ENCODE data around the gene GLCE. TPM values are rescaled to one million over a fixed set of nuclear protein-coding genes. Genes with fewer than 3 reads are reported as not detected.
A peak's percentile ranks its signal among the peaks of the same experiment; 100 is the strongest.
"Not testable (repeated sequence)": the region's sequence is repeated elsewhere in the genome, so short reads cannot be mapped to it uniquely, and the experiment has no call there.

GLCE gene
- total RNA-seq, 1 donor from 2014 or later = 16.5 TPM

DNA sequence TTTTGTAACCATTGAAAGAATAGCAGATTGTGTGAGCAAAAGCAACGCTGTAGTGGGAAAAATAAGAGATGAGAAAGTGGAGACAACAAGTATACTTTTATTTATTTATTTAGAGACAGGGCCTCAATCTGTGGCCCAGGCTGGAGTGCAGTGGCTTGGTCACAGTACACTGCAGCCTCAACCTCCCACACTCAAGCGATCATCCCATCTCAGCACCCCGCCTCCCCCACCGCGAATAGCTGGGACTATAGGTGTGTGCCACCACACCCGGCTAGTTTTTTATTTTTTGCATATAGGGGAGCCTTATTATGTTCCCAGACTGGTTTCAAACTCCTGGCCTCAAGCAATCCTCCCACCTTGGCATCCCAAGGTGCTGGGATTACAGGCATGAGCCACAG is 1.6 kb upstream of the GLCE start:
- no peak for DNase-seq (ENCODE audit: low read depth)

- no peak for DNase-seq (ENCODE audit: low read depth)
Observed at GRCh38 chr15:69159805-69160140, 662 bp upstream of the GLCE start.

DNA sequence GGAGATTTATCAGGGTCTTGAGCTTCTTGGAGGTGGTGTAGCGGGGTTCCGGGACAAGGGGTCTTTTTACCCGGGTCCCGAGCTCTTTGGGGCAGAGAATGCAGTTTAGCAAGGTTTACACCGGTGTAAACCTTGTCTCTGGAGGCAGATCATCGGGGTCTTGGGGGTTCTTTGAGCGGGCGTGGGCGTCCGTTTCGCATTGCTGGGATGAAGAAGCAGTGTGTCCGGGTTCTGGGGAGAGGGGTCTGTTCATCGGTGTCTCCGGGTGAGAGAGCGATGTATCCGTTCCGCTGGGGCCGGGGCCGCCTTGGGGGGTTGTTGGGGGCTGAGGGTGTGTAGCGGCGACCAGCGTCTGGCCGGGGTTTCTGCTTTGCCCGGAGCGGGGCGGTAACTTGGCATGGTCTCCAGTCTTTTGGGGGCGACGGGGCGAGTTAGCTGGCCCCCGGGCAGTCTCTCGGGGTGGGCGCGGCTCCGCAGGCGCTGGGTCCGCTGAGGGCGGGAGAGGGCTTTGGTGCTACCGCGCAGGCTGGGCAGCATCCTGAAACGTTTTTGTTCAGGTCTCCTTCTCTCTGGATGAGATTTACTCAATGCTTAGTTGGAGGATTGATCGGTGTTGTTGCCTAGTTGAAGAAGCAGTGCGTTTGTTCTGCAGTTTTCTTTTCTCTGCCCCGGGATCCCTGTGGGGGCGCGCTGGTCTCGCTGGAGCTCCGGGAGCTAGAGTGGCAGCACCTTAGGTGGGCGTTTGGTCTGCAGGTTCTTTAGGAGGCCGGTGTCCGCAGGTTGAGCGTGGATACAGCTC is 843 bp downstream of the GLCE start:
- peak; percentile 43 for DNase-seq (ENCODE audit: low read depth)

DNA sequence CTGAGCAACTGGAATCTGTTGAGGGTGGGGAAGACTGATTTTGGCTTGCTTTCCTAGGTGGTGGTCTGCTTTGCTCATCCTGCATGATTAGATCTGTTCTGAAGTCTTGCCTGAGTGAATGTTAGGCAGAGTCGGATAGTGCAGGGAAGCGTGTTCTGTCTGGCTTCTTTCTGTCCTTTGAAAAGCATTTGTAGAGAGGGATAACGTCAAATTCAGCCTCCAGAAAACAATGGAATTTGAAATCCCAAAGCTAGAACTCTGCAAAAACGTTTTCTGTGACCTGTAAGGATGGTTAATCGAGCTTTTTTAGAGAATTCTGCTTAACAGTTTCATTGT is 1.4 kb downstream of the GLCE start:
- DNase-seq (ENCODE audit: low read depth) = peak; percentile 4

DNA sequence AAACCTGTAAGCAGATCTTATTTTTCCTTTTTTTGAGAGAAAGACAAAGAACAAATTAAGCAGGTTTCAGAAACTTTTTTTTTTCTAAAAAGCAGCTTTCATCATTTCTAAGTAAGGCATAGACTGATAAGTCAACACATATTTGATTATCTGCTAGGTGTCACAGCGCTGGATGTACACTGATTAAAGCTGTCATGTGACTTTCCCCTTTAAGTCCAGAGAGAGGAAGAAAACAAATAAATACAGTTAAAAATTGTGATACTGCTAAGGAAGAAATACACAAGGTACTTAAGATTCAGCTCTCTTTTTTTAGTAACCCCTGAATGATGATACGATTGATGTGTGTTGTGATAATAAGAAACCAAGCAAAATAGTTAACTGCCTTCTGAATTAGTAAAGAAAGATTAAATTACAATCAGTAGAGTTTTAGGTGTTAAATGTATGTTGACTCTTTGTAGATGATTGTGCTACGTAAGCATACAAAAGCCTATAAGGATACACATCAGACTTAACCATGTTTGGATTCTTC is 2.8 kb downstream of the GLCE start:
- DNase-seq (ENCODE audit: low read depth) = no peak

DNA sequence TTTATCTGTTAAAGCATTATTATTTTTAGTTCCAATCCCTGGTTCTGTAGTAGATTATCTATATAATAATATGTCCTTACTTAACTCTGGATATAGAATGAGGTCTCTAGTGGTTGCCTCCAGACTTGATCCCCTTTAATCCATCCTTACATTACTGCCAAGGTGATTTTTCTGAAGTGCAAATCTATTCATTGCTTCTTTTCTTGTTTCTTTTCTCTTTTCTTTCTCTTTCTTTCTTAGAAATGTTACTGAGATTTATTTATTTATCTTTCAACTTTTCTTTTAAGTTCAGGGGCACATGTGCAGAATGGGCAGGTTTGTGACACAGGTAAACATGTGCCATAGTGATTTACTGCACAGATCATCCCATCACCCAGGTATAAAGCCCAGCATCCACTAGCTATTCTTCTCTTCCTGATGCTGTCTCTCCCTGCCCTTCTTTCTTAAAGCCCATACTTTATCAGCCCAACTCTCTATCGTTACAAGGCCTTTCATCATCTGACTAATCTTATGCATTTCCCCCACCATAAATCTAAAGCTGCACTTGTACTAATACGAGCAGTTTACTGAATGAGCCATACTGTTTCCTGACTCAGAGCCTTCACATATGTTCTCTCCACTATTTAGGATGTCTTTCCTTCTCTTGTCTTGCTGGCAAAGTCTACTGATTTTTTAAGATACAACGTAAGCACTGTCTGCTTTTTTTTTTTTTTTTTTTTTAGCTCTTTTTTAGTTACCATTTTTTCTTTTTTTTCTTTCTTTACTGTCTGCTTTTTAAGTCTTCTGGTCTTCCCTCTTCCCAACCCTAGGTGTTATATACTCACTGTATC is 4.6 kb downstream of the GLCE start:
- no peak for DNase-seq (ENCODE audit: low read depth)

- DNase-seq (ENCODE audit: low read depth) = no peak
Observed at GRCh38 chr15:69165637-69166025, 5.2 kb downstream of the GLCE start.

DNA sequence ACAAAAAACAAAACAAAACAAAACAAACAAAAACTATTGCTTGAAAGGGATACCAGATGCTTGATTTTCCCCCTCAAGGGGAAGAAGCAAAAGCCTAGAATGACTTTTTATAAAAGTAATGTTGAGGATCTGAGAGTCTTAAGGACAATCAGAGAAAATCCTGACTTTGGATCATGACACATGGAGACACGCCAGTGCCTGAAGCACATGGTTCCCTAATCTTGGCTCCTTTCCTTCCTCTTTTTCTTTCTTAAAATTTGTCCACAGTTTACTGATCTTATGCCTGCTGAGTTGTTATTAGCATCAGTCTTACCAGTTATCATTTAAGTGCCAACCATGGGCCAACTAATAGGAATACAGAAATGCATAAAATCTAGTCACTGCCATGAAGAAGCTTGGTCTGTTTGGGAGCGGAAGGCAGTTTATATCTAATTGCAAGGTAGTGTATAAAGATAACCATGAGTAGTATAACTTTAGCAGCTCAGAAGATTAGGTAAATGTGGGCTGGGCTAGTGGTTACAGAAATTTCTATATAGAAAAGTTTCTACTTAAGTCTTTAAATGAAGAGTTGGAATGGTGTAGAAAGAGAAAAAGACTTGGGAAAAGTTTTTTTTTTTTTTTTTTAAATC is 6.9 kb downstream of the GLCE start:
- no peak for DNase-seq (ENCODE audit: low read depth)

GRCh38 chr15:69168361-69168760 is 7.9 kb downstream of the GLCE start:
- DNase-seq (ENCODE audit: low read depth) = not testable (repeated sequence)

DNA sequence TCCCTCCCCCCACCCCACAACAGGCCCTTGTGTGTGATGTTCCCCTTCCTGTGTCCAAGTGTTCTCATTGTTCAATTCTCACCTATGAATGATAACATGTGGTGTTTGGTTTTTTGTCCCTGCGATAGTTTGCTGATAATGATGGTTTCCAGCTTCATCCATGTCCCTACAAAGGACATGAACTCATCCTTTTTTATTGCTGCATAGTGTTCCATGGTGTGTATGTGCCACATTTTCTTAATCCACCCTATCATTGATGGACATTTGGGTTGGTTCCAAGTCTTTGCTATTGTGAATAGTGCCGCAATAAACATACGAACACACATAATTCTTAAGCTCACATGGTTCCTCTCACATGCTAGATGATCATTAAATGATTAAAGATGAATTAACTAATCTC is 9.1 kb downstream of the GLCE start:
- not testable (repeated sequence) for DNase-seq (ENCODE audit: low read depth)

- DNase-seq (ENCODE audit: low read depth) = no peak
Observed at GRCh38 chr15:69170597-69170996, 10.2 kb downstream of the GLCE start.

DNA sequence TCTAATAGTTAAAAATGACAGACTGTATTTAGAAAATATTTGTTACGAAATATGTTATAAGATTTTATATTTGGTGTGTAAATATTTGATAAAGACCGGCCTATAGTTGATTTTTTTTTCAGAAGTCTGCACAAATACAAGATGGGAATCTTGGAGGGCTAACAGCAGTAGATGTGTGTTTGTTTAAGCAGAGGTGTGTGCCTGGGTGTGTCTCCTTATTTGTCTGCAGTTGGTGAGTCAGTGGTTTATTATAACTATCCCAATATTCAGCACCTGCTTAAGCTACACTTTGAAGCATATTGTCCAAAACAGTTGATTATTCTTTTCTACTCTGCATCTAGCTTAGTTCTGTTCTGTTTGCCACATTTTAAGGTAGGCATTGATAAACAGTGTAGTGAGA is 12.4 kb downstream of the GLCE start:
- DNase-seq (ENCODE audit: low read depth) = peak; percentile 11

DNA sequence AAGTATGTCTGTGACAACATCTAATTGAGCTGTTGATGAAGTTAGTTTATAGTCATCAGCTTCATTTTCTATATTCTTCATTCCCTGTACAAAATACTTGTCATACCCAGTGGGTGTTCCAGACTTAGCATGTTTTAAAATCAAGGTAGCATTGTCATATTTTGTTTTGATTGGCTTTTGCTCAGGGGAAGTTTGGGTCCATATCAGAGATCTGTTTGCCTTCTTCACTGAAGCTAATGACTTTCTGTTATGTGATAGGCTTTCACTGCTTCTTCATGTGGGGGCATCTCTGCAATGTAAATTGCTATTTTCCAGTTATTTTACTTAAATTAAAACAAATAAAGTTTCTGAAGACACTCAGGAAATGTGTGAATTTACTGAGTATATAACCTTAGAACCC is 15.1 kb downstream of the GLCE start:
- DNase-seq (ENCODE audit: low read depth) = no peak

GRCh38 chr15:69181424-69181823 is 21.0 kb downstream of the GLCE start:
- no peak for DNase-seq (ENCODE audit: low read depth)

GRCh38 chr15:69185216-69185615 is 24.8 kb downstream of the GLCE start:
- DNase-seq (ENCODE audit: low read depth) = no peak

DNA sequence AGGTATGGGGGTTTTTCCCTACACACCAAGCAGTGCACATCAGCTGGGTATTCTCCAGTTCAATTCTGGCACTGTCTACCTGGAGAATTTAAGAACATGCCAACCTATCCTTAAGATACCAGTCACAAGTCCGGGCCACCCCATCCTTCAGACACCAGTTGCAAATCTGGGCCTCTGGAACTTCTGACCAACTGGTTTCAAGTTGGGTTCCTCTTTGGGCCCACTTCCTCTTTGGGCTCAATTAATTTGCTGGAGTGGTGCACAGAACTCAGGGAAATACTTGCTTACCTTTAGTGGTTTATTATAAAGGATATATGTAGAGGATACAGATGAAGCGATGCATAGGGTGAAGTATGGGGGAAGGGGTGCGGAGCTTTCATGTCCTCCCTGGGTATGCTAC is 25.3 kb downstream of the GLCE start:
- DNase-seq (ENCODE audit: low read depth) = no peak

GRCh38 chr15:69189157-69189556 is 28.7 kb downstream of the GLCE start:
- no peak for DNase-seq (ENCODE audit: low read depth)

DNA sequence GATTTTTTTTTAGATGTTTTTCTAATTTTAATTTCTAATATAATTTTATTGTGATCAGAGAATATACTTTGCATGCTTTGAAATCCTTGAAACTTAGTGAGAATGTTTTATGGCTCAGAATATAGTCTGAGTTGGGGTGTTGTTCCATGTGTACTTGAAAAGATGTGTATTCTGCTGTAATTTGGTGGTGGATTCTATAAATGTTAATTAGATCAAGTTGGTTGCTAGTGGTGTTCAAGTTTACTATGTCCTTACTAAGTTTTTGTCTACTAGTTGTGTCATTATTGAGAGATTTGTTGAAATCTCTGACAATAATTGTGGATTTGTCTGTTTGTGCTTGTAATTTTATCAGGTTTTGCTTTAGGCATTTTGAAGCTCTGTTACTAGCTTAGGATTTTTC is 29.7 kb downstream of the GLCE start:
- DNase-seq (ENCODE audit: low read depth) = no peak

- DNase-seq (ENCODE audit: low read depth) = no peak
Observed at GRCh38 chr15:69190504-69190903, 30.1 kb downstream of the GLCE start.

DNA sequence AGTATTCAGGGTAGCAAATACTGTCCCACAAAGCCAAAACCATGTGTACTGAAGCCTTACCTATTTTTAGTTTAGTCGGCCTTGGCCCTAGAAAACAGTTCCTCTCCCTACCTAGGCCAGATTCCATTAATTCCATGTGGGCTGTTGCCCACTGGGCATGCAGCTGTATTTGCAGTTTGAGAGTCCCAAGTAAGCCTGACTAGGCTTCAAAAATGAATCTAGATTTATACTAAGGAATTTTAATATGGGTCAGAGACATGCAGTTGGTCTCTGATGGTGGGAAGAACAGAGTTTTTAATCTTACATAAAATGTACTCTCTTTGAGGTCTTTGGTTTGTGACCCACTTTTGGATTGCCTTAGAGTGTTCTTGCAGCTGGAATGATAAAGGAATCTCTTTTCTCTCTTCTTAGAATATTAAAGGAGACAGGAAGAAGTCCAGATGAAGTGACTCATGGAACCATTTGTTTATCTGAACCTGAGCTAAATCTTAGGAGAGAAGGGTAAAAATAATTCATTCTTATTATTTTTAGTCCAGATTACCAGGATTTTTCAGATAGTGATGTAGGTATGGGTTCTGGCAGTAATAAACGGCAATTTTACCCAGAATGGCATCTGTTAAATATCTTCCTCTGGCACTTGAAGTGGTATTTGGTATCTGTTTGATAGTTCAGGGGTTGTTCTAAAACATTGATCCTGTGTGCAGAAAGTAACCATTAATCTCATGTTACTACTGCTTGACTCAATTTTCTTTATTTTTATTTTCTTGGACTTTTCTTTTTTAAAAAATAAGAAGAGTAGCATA is 33.8 kb downstream of the GLCE start:
- DNase-seq (ENCODE audit: low read depth) = peak; percentile 22

DNA sequence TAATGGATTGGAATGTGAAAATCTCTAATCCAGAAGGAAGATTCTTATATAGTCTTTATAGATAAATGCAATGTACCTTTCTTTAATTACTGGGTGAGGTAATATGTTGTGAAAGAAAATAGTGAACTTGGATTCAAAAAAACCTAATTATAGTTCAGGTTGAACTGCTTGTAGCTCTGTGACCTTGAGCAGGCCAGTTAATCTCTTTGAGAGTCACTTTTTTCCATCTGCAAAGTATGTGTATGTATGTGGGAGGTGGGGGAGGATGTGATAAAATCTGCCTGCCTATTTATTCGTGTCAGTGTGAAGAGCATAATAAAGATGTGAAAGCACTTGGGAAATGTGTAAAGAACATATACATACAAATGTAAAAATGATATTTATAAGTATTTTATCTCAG is 34.4 kb downstream of the GLCE start:
- no peak for DNase-seq (ENCODE audit: low read depth)
